Mesenchymal stem cell (in vitro differentiated cells and primary cell): ENCODE results near the gene ITPR3.

Experiments
- DNase-seq: peaks from one replicate; pipeline ENCODE4 v3.0.0-alpha.2; 2013
- H2AFZ ChIP-seq: one replicate; pipeline ENCODE4 v1.6.1; 2013; ENCODE audit warnings: low read depth, mild to moderate bottlenecking, control low read depth, inconsistent platforms, low read length, moderate library complexity
- H2AK5ac ChIP-seq: 2 replicates; pipeline ENCODE4 v1.6.1; 2013; ENCODE audit warnings: low read length, moderate library complexity, mild to moderate bottlenecking, inconsistent platforms; ENCODE audit not compliant: severe bottlenecking
- H2BK120ac ChIP-seq: one replicate; pipeline ENCODE4 v1.6.1; 2013; ENCODE audit warnings: low read depth, mild to moderate bottlenecking, inconsistent platforms, low read length, moderate library complexity
- H2BK12ac ChIP-seq, 2 experiments: one replicate each; pipeline ENCODE4 v1.6.1; 2013; ENCODE audit warnings: inconsistent platforms in 2 of 2, low read length in 2 of 2, mild to moderate bottlenecking in 2 of 2, moderate library complexity in 2 of 2, control low read depth in 1 of 2
- H2BK15ac ChIP-seq: one replicate; pipeline ENCODE4 v1.6.1; 2013; ENCODE audit warnings: mild to moderate bottlenecking, low read depth, inconsistent platforms; ENCODE audit not compliant: poor library complexity, severe bottlenecking
- H2BK5ac ChIP-seq: 2 replicates; pipeline ENCODE4 v1.6.1; 2013; ENCODE audit warnings: low read depth, mild to moderate bottlenecking, low read length, control low read depth, inconsistent platforms; ENCODE audit not compliant: poor library complexity, severe bottlenecking
- H3K14ac ChIP-seq, 2 experiments: one replicate each; pipeline ENCODE4 v1.6.1; 2013; ENCODE audit warnings: inconsistent platforms in 2 of 2, low read length in 2 of 2, control low read depth in 1 of 2, mild to moderate bottlenecking in 1 of 2, moderate library complexity in 1 of 2
- H3K18ac ChIP-seq, 2 experiments: one replicate each; pipeline ENCODE4 v1.6.1; 2013; ENCODE audit warnings: inconsistent platforms in 2 of 2, low read length in 2 of 2, control low read depth in 1 of 2, low read depth in 1 of 2, mild to moderate bottlenecking in 1 of 2
- H3K23ac ChIP-seq, 2 experiments: one replicate each; pipeline ENCODE4 v1.6.1; 2013; ENCODE audit warnings: inconsistent platforms in 2 of 2, low read length in 2 of 2, mild to moderate bottlenecking in 2 of 2, moderate library complexity in 2 of 2, control low read depth in 1 of 2
- H3K27ac ChIP-seq: 2 replicates; pipeline ENCODE4 v1.5.1; 2013; ENCODE audit warnings: mild to moderate bottlenecking, moderate library complexity, low read length, control low read depth, inconsistent platforms; ENCODE audit not compliant: poor library complexity, severe bottlenecking
- H3K27me3 ChIP-seq, 2 experiments: 2 replicates each; pipeline versions ENCODE4 v1.6.1 to v1.7.0; 2013; ENCODE audit warnings: low read length in 2 of 2, mild to moderate bottlenecking in 2 of 2, moderate library complexity in 2 of 2, control low read depth in 1 of 2, inconsistent platforms in 1 of 2; ENCODE audit not compliant: control insufficient read depth in 1 of 2, insufficient read depth in 1 of 2
- H3K36me3 ChIP-seq, 2 experiments: 2 replicates each; pipeline versions ENCODE4 v1.6.1 to v1.7.0; 2013; ENCODE audit warnings: low read length in 2 of 2, control low read depth in 1 of 2, inconsistent platforms in 1 of 2, low read depth in 1 of 2, mild to moderate bottlenecking in 1 of 2; ENCODE audit not compliant: insufficient read depth in 2 of 2, control insufficient read depth in 1 of 2
- H3K4ac ChIP-seq, 2 experiments: one replicate each; pipeline ENCODE4 v1.6.1; 2013; ENCODE audit warnings: inconsistent platforms in 2 of 2, low read length in 2 of 2, mild to moderate bottlenecking in 2 of 2, moderate library complexity in 2 of 2, control low read depth in 1 of 2, low read depth in 1 of 2
- H3K4me1 ChIP-seq: 2 replicates; pipeline ENCODE4 v1.6.1; 2013; ENCODE audit warnings: low read depth, low read length, control low read depth; ENCODE audit not compliant: control insufficient read depth, insufficient read depth
- H3K4me2 ChIP-seq: 2 replicates; pipeline ENCODE4 v1.6.1; 2013; ENCODE audit warnings: low read length, mild to moderate bottlenecking, inconsistent platforms; ENCODE audit not compliant: poor library complexity, severe bottlenecking
- H3K4me3 ChIP-seq, 2 experiments: 2 replicates each; pipeline versions ENCODE4 v1.5.1 to v1.7.0; 2013; ENCODE audit warnings: low read length in 2 of 2, mild to moderate bottlenecking in 2 of 2, control low read depth in 1 of 2, low read depth in 1 of 2; ENCODE audit not compliant: insufficient read depth in 1 of 2
- H3K79me1 ChIP-seq: replicated peaks from 2 replicates; pipeline ENCODE4 v1.6.1; 2013; ENCODE audit warnings: mild to moderate bottlenecking, control low read depth, low read length, inconsistent platforms; ENCODE audit not compliant: poor library complexity, severe bottlenecking
- H3K9ac ChIP-seq: 2 replicates; pipeline ENCODE4 v1.7.0; 2013; ENCODE audit warnings: mild to moderate bottlenecking, low read length, moderate library complexity
- H3K9me3 ChIP-seq: 2 replicates; pipeline ENCODE4 v1.7.0; 2013; ENCODE audit warnings: mild to moderate bottlenecking, low read length; ENCODE audit not compliant: control insufficient read depth
- H4K8ac ChIP-seq: one replicate; pipeline ENCODE4 v1.6.1; 2013; ENCODE audit warnings: inconsistent platforms, mild to moderate bottlenecking, low read length, moderate library complexity
- H4K91ac ChIP-seq: one replicate; pipeline ENCODE4 v1.6.1; 2013; ENCODE audit warnings: mild to moderate bottlenecking, low read length, inconsistent platforms
- WGBS: methylation state at CpG from one replicate; pipeline ENCODE4 v1.1.7; 2013; ENCODE audit warnings: mixed read lengths; 5-methylcytosine and 5-hydroxymethylcytosine counted together

The ITPR3 gene

GRCh38 chr6:33610067-33610466, 11.1 kb upstream of the ITPR3 start:
- 52% methylated on average over 4 of the region's 4 CpGs for WGBS
- Histone ChIP-seq H4K8ac (peak overlapping the region; percentile 79), H3K4ac (peak overlapping the region; percentile 29 to 89)

GRCh38 chr6:33610779-33611732, 10.1 kb upstream of the ITPR3 start:
- Histone ChIP-seq H2BK15ac (peak overlapping the region; percentile 12), H2AK5ac (no peak overlapping the region), H3K9ac (peak overlapping the region; percentile 6), H2BK12ac (peak overlapping the region in 1 of 2 experiments; percentile 59), H3K14ac (no peak overlapping the region), H3K4ac (peak overlapping the region in 1 of 2 experiments; percentile 42), H2AFZ (peak overlapping the region; percentile 6), H3K4me1 (peaks cover 29% of the 10 kb centered on the region), H2BK120ac (peak overlapping the region; percentile 75), H3K36me3 (no peaks in the 10 kb centered on the region), H4K8ac (peak overlapping the region; percentile 71), H3K4me3 (no peak overlapping the region), H2BK5ac (no peak overlapping the region), H3K23ac (no peak overlapping the region), H3K79me1 (no peaks in the 10 kb centered on the region), H3K27ac (no peak overlapping the region), H3K27me3 (no peaks in the 10 kb centered on the region), H3K18ac (peak overlapping the region in 1 of 2 experiments; percentile 73), H3K4me2 (no peak overlapping the region), H3K9me3 (no peaks in the 10 kb centered on the region), H4K91ac (peak overlapping the region; percentile 77)
- WGBS: 58% methylated on average over 21 of the region's 22 CpGs
- no peak for DNase-seq

More at GRCh38 chr6:33610067-33610466, 11.1 kb upstream of the ITPR3 start:
- H3K4me1 ChIP-seq: peaks cover 29% of the 10 kb centered on the region
- no peaks in the 10 kb centered on the region for H3K36me3 ChIP-seq
- H2BK12ac ChIP-seq: peak overlapping the region; percentile 2 to 33
- no peaks in the 10 kb centered on the region for H3K27me3 ChIP-seq
- no peak overlapping the region for H3K27ac ChIP-seq
- H4K91ac ChIP-seq: peak overlapping the region; percentile 92
- H2AK5ac ChIP-seq: no peak overlapping the region
- no peaks in the 10 kb centered on the region for H3K9me3 ChIP-seq
- H3K79me1 ChIP-seq: no peaks in the 10 kb centered on the region
- no peak overlapping the region for H3K4me2 ChIP-seq
- H3K23ac ChIP-seq: no peak overlapping the region
- H2BK120ac ChIP-seq: peak overlapping the region; percentile 19
- H2BK5ac ChIP-seq: no peak overlapping the region
- H3K4me3 ChIP-seq: peak overlapping the region in 1 of 2 experiments; percentile 23
- H3K14ac ChIP-seq: peak overlapping the region in 1 of 2 experiments; percentile 48
- peak overlapping the region; percentile 54 for H2AFZ ChIP-seq
- DNase-seq: no peak
- H3K9ac ChIP-seq: peak overlapping the region; percentile 80
- peak overlapping the region; percentile 29 to 37 for H3K18ac ChIP-seq
- no peak overlapping the region for H2BK15ac ChIP-seq

GRCh38 chr6:33613146-33613794, 7.9 kb upstream of the ITPR3 start:
- no peak overlapping the region for H3K27ac ChIP-seq
- H3K9me3 ChIP-seq: no peaks in the 10 kb centered on the region
- no peak for DNase-seq
- H2BK120ac ChIP-seq: no peak overlapping the region
- no peak overlapping the region for H2AK5ac ChIP-seq
- H3K14ac ChIP-seq: peak overlapping the region in 1 of 2 experiments; percentile 41
- peak overlapping the region; percentile 74 for H3K9ac ChIP-seq
- H2BK12ac ChIP-seq: peak overlapping the region in 1 of 2 experiments; percentile 37
- 80% methylated on average over 6 of the region's 8 CpGs for WGBS
- H3K23ac ChIP-seq: no peak overlapping the region
- no peak overlapping the region for H3K4ac ChIP-seq
- H4K91ac ChIP-seq: no peak overlapping the region
- no peak overlapping the region for H2BK15ac ChIP-seq
- H3K18ac ChIP-seq: no peak overlapping the region
- no peaks in the 10 kb centered on the region for H3K79me1 ChIP-seq
- no peak overlapping the region for H2BK5ac ChIP-seq
- H4K8ac ChIP-seq: no peak overlapping the region
- H3K4me3 ChIP-seq: no peak overlapping the region
- no peaks in the 10 kb centered on the region for H3K27me3 ChIP-seq
- H3K36me3 ChIP-seq: no peaks in the 10 kb centered on the region
- peaks cover 26% of the 10 kb centered on the region for H3K4me1 ChIP-seq
- no peak overlapping the region for H2AFZ ChIP-seq
- H3K4me2 ChIP-seq: no peak overlapping the region

GRCh38 chr6:33613795-33614168, 7.3 kb upstream of the ITPR3 start:
- Histone ChIP-seq H2AK5ac (no peak overlapping the region), H3K27me3 (no peaks in the 10 kb centered on the region), H2BK5ac (no peak overlapping the region), H3K4me2 (no peak overlapping the region), H2AFZ (no peak overlapping the region), H3K27ac (no peak overlapping the region), H4K8ac (no peak overlapping the region), H3K4ac (no peak overlapping the region), H3K4me1 (peaks cover 23% of the 10 kb centered on the region), H3K9me3 (no peaks in the 10 kb centered on the region), H2BK120ac (no peak overlapping the region), H3K18ac (no peak overlapping the region), H3K36me3 (no peaks in the 10 kb centered on the region), H3K79me1 (no peaks in the 10 kb centered on the region), H3K9ac (peak overlapping the region; percentile 74), H3K23ac (no peak overlapping the region), H4K91ac (no peak overlapping the region), H3K4me3 (no peak overlapping the region), H2BK15ac (no peak overlapping the region), H2BK12ac (peak overlapping the region in 1 of 2 experiments; percentile 37), H3K14ac (peak overlapping the region in 1 of 2 experiments; percentile 41)
- 71% methylated on average over 8 of the region's 10 CpGs for WGBS
- no peak for DNase-seq
